GM12891 (cell line): ENCODE measurements around the gene C1GALT1.
"Not testable (repeated sequence)": the region's sequence is repeated elsewhere in the genome, so short reads cannot be mapped to it uniquely, and the experiment has no call there.

Experiments
- DNase-seq: peaks from one replicate; pipeline ENCODE4 v3.0.0; 2011; ENCODE audit warnings: low spot score; ENCODE audit not compliant: insufficient read length
- FAIRE-seq: peaks from 2 replicates; lab custom pipeline; 2011; peaks lifted over from hg19 to GRCh38; lab: Jason Lieb, UNC
- PAX5 ChIP-seq: IDR thresholded peaks from 2 replicates; pipeline ENCODE4 v1.6.1; 2011; ENCODE audit warnings: low read length, moderate library complexity, mild to moderate bottlenecking; ENCODE audit not compliant: insufficient read depth, severe bottlenecking
- POLR2A ChIP-seq: IDR thresholded peaks from 2 replicates; pipeline ENCODE4 v1.6.1; 2011; ENCODE audit warnings: low read depth, low read length, control low read depth
- POLR2AphosphoS5 ChIP-seq: IDR thresholded peaks from 2 replicates; pipeline ENCODE4 v1.6.1; 2011; ENCODE audit warnings: low read depth, low read length, control low read depth
- POU2F2 ChIP-seq: IDR thresholded peaks from 2 replicates; pipeline ENCODE4 v1.6.1; 2011; ENCODE audit warnings: low read depth, mild to moderate bottlenecking, control low read depth, low read length, moderate library complexity
- SPI1 ChIP-seq: IDR thresholded peaks from 2 replicates; pipeline ENCODE4 v1.6.1; 2011; ENCODE audit warnings: low read depth, low read length, control low read depth
- TAF1 ChIP-seq: IDR thresholded peaks from 2 replicates; pipeline ENCODE4 v1.6.1; 2011; ENCODE audit warnings: low read depth, low read length, control low read depth

Gene C1GALT1

GRCh38 chr7:7231865-7232264, 49.5 kb downstream of the C1GALT1 start:
- no peak for TF ChIP-seq PAX5
- no peak for TF ChIP-seq POLR2AphosphoS5
- no peak for TF ChIP-seq SPI1
- no peak for TF ChIP-seq POLR2A
- TF ChIP-seq POU2F2: no peak
- no peak for TF ChIP-seq TAF1
- DNase-seq: no peak

GRCh38 chr7:7235347-7235746, 53.0 kb downstream of the C1GALT1 start:
- TF ChIP-seq TAF1 (no peak), POLR2A (no peak), PAX5 (no peak), POLR2AphosphoS5 (no peak), SPI1 (no peak), POU2F2 (no peak)
- no peak for FAIRE-seq
- no peak for DNase-seq

More at GRCh38 chr7:7231865-7232264, 49.5 kb downstream of the C1GALT1 start:
- no peak for FAIRE-seq

GRCh38 chr7:7236041-7236440, 53.7 kb downstream of the C1GALT1 start:
- FAIRE-seq: no peak

GRCh38 chr7:7237201-7237977, 55.0 kb downstream of the C1GALT1 start:
- FAIRE-seq (peak; percentile 75), DNase-seq (no peak)
- TF ChIP-seq POLR2AphosphoS5 (no peak), SPI1 (no peak), TAF1 (no peak), POU2F2 (no peak), PAX5 (no peak), POLR2A (no peak)

More at GRCh38 chr7:7236041-7236440, 53.7 kb downstream of the C1GALT1 start:
- no peak for DNase-seq
- TF ChIP-seq SPI1 (no peak), POU2F2 (no peak), POLR2AphosphoS5 (no peak), TAF1 (no peak), PAX5 (no peak), POLR2A (no peak)

- no peak for TF ChIP-seq PAX5
- no peak for TF ChIP-seq SPI1
- TF ChIP-seq TAF1: no peak
- TF ChIP-seq POLR2AphosphoS5: no peak
- no peak for TF ChIP-seq POU2F2
- TF ChIP-seq POLR2A: no peak
- DNase-seq: no peak
- no peak for FAIRE-seq
These were observed 55.6 kb downstream of the C1GALT1 start for GRCh38 chr7:7237978-7238267.

- no peak for DNase-seq
- FAIRE-seq: no peak
- TF ChIP-seq TAF1 (no peak), SPI1 (no peak)
These were observed 57.0 kb downstream of the C1GALT1 start for GRCh38 chr7:7239346-7239745.

GRCh38 chr7:7242899-7243298, 60.6 kb downstream of the C1GALT1 start:
- no peak for FAIRE-seq
- TF ChIP-seq SPI1 (peak; percentile 46), POLR2AphosphoS5 (no peak), POU2F2 (no peak), TAF1 (no peak)
- DNase-seq: no peak

- DNase-seq, FAIRE-seq: not testable (repeated sequence)
These were observed 62.9 kb downstream of the C1GALT1 start for GRCh38 chr7:7245233-7245632.

- TF ChIP-seq TAF1: no peak
- no peak for TF ChIP-seq POLR2AphosphoS5
- TF ChIP-seq PAX5: no peak
- no peak for TF ChIP-seq POU2F2
- TF ChIP-seq SPI1: no peak
- no peak for TF ChIP-seq POLR2A
- peak; percentile 23 for FAIRE-seq
- DNase-seq: no peak
These were observed 63.9 kb downstream of the C1GALT1 start for GRCh38 chr7:7246223-7246622.

GRCh38 chr7:7247658-7248057, 65.3 kb downstream of the C1GALT1 start:
- no peak for DNase-seq
- FAIRE-seq: no peak
- TF ChIP-seq POLR2A: no peak
- no peak for TF ChIP-seq PAX5
- no peak for TF ChIP-seq POU2F2
- TF ChIP-seq SPI1: no peak
- no peak for TF ChIP-seq TAF1
- no peak for TF ChIP-seq POLR2AphosphoS5

- DNase-seq (no peak), FAIRE-seq (no peak)
- TF ChIP-seq POLR2A (no peak), POU2F2 (no peak), TAF1 (no peak), PAX5 (no peak), POLR2AphosphoS5 (no peak), SPI1 (no peak)
These were observed 67.5 kb downstream of the C1GALT1 start for GRCh38 chr7:7249814-7250213.
